Transverse colon (tissue), 4 donors: ENCODE data around the gene C11orf97.

Source experiments
- CTCF ChIP-seq, 5 experiments: fragments of 200-600 bp in 3 of 5; fragments of 450-650 bp in 2 of 5; sonication (generic) in 3 of 5; IDR thresholded peaks; 1 replicate in 2 of 5; 2 replicates in 3 of 5; pipeline ENCODE4 v1.5.1; 2016 to 2017; ENCODE audit warnings: antibody characterized with exemption in 5 of 5, inconsistent platforms in 3 of 5, mild to moderate bottlenecking in 2 of 5, moderate library complexity in 1 of 5
- EP300 ChIP-seq: sonication (generic); formaldehyde crosslinking; IDR thresholded peaks from one replicate; pipeline ENCODE4 v1.6.1; 2017; ENCODE audit warnings: antibody characterized with exemption, low read depth
- POLR2A ChIP-seq: fragments of 450-650 bp; IDR thresholded peaks from one replicate; pipeline ENCODE4 v1.6.1; 2016; ENCODE audit warnings: antibody characterized with exemption, mild to moderate bottlenecking, moderate library complexity
- POLR2AphosphoS5 ChIP-seq, 3 donors: sonication (generic); formaldehyde crosslinking; IDR thresholded peaks; one replicate each; pipeline ENCODE4 v1.6.1; 2016; ENCODE audit warnings: antibody characterized with exemption in 3 of 3

DNA sequence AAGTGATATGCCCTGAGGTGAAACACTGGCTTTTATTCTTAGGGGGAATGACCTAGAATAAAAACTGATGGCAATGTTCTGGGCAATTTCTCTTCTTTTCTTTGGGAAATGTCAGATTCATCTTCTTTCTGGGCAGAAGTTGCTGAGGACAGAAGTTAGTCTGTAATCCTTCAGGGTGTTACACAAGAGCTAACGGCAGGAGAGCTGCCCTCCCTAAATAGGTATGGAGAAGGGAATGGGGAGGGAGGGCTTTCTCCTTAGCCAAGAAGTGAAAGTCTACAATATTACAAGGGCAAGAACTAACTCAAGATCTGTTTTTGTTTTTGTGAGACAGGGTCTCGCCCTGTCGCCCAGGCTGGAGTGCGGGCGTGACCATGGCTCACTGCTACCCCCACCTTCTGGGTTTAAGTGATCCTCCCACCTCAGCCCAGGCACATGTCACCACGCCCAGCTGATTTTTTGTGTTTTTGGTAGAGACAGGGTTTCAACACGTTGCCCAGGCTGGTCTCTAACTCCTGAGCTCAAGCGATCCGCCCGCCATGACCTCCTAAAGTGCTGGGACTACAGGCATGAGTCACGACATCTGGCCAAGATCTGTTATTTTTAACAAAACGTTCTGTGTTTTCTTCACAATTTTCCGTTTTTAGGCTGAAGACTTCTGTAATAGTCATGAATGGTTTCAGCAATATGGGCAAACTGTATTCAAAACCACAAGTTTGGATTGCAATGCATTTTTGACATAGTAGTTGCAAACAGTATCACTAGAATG, 62.1 kb downstream of the C11orf97 start:
- TF ChIP-seq POLR2AphosphoS5 (IDR thresholded peaks at IDR 0.05): no peak
- TF ChIP-seq CTCF (IDR thresholded peaks at IDR 0.05): no peak
- TF ChIP-seq EP300: no peak
- no peak for TF ChIP-seq POLR2A
